ENCODE measurements around the gene FAM227B. TPM values are rescaled to one million over a fixed set of nuclear protein-coding genes. Genes with fewer than 3 reads are reported as not detected.
A peak's percentile ranks its signal among the peaks of the same experiment; 100 is the strongest.
"Not testable (repeated sequence)": the region's sequence is repeated elsewhere in the genome, so short reads cannot be mapped to it uniquely, and the experiment has no call there.

FAM227B gene
- total and polyA plus RNA-seq, 2 of the 13 experiments (the other 11 are each of a cell fraction or from before 2014, with no cell fraction given), result 1.9 to 2.6 TPM

DNA sequence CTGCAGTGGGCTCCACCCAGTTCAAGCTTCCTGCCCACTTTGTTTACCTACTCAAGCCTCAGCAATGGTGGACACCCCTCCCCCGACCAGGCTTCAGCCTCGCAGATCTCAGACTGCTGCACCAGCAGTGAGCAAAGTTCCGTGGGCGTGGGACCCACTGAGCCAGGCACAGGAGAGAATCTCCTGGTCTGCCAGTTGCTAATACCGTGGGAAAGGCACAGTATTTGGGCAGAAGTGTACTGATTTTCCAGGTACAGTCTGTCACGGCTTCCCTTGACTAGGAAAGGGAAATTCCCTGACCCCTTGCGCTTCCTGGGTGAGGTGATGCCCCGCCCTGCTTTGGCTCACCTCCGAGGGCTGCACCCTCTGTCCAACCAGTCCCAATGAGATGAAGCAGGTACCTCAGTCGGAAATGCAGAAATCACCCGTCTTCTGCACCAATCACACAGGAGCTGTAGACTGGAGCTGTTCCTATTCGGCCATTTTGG, 27.7 kb downstream of the FAM227B start (continued):
- TF ChIP-seq BRD4 (CRISPR knock-in tag; IDR thresholded peaks at IDR 0.05) (0 out of 2 replicates have a peak, but pooled peaks have one; percentile 20), ZMYM4 (CRISPR knock-in tag; IDR thresholded peaks at IDR 0.05) (peak; percentile 76), DMAP1 (CRISPR knock-in tag; IDR thresholded peaks at IDR 0.05) (peak; percentile 69; the same call in 1 of the 2 replicates), RFXAP (CRISPR knock-in tag; IDR thresholded peaks at IDR 0.05; ENCODE audit: borderline replicate concordance) (0 out of 2 replicates have a peak, but pooled peaks have one; percentile 21), GABPB1 (CRISPR knock-in tag; IDR thresholded peaks at IDR 0.05) (peak; percentile 69), MED1 (CRISPR knock-in tag; IDR thresholded peaks at IDR 0.05) (peak; percentile 37; the same call in 1 of the 2 replicates), GATAD2A (CRISPR knock-in tag; IDR thresholded peaks at IDR 0.05) (peak; percentile 39; the same call in 1 of the 2 replicates), SAP130 (CRISPR knock-in tag; IDR thresholded peaks at IDR 0.05; ENCODE audit: low read depth) (peak; percentile 48; the same call in 1 of the 2 replicates), ZNF574 (CRISPR knock-in tag; IDR thresholded peaks at IDR 0.05) (peak; percentile 47; the same call in 1 of the 2 replicates), FOXA1 (CRISPR knock-in tag; IDR thresholded peaks at IDR 0.05) (peak; percentile 74), SOX6 (CRISPR knock-in tag; IDR thresholded peaks at IDR 0.05) (peak; percentile 52; the same call in 1 of the 2 replicates), TAF1 (CRISPR knock-in tag; IDR thresholded peaks at IDR 0.05) (peak; percentile 49; the same call in 1 of the 2 replicates), PHF20 (CRISPR knock-in tag; IDR thresholded peaks at IDR 0.05) (peak; percentile 52), ZNF563 (CRISPR knock-in tag; IDR thresholded peaks at IDR 0.05) (0 out of 2 replicates have a peak, but pooled peaks have one; percentile 26), ISL2 (CRISPR knock-in tag; IDR thresholded peaks at IDR 0.05) (0 out of 2 replicates have a peak, but pooled peaks have one; percentile 28), POGZ (CRISPR knock-in tag; IDR thresholded peaks at IDR 0.05) (peak; percentile 48; the same call in 1 of the 2 replicates), KAT8 (CRISPR knock-in tag; IDR thresholded peaks at IDR 0.05) (peak; percentile 71)
- TF ChIP-seq, protein P1, sequence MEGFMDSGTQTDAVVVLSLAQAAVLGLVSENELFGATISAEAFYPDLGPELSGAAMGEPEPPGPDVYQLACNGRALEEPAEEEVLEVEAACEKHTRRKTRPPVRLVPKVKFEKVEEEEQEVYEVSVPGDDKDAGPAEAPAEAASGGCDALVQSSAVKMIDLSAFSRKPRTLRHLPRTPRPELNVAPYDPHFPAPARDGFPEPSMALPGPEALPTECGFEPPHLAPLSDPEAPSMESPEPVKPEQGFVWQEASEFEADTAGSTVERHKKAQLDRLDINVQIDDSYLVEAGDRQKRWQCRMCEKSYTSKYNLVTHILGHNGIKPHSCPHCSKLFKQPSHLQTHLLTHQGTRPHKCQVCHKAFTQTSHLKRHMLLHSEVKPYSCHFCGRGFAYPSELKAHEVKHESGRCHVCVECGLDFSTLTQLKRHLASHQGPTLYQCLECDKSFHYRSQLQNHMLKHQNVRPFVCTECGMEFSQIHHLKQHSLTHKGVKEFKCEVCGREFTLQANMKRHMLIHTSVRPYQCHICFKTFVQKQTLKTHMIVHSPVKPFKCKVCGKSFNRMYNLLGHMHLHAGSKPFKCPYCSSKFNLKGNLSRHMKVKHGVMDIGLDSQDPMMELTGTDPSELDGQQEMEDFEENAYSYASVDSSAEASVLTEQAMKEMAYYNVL (CRISPR knock-in tag; IDR thresholded peaks at IDR 0.05; ENCODE audit: borderline replicate concordance), result 0 out of 2 replicates have a peak, but pooled peaks have one; percentile 35
- TF ChIP-seq, protein P2, sequence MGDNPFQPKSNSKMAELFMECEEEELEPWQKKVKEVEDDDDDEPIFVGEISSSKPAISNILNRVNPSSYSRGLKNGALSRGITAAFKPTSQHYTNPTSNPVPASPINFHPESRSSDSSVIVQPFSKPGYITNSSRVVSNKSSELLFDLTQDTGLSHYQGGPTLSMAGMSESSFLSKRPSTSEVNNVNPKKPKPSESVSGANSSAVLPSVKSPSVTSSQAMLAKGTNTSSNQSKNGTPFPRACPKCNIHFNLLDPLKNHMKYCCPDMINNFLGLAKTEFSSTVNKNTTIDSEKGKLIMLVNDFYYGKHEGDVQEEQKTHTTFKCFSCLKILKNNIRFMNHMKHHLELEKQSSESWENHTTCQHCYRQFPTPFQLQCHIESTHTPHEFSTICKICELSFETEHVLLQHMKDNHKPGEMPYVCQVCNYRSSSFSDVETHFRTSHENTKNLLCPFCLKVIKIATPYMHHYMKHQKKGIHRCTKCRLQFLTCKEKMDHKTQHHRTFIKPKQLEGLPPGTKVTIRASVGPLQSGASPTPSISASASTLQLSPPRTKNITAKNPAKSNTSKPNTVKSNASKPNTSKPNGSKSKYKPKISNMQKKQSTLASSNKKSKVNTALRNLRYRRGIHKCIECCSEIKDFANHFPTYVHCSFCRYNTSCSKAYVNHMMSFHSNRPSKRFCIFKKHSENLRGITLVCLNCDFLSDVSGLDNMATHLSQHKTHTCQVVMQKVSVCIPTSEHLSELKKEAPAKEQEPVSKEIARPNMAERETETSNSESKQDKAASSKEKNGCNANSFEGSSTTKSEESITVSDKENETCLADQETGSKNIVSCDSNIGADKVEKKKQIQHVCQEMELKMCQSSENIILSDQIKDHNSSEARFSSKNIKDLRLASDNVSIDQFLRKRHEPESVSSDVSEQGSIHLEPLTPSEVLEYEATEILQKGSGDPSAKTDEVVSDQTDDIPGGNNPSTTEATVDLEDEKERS (CRISPR knock-in tag; IDR thresholded peaks at IDR 0.05), result peak; percentile 60; the same call in 1 of the 2 replicates
- TF ChIP-seq FOXA1, SOX6 (IDR thresholded peaks at IDR 0.05): not testable (repeated sequence)

Measured in HepG2 (cell line).